Peyer's patch (tissue), 4 donors: ENCODE measurements around the gene USH2A.

Experiments
- POLR2A ChIP-seq, 2 donors: fragments of 450-650 bp; IDR thresholded peaks; one replicate each; pipeline ENCODE4 v1.5.1; 2017; ENCODE audit warnings: antibody characterized with exemption in 2 of 2, mild to moderate bottlenecking in 2 of 2, moderate library complexity in 2 of 2
- TF ChIP-seq, protein P1 (sequence below), 6 experiments: fragments of 450-650 bp in 4 of 6; fragments of 200-600 bp in 2 of 6; sonication (generic) in 1 of 6; IDR thresholded peaks; one replicate each; pipeline ENCODE4 v1.5.1; 2017 to 2019; ENCODE audit warnings: antibody characterized with exemption in 6 of 6, mild to moderate bottlenecking in 3 of 6, moderate library complexity in 1 of 6

DNA sequence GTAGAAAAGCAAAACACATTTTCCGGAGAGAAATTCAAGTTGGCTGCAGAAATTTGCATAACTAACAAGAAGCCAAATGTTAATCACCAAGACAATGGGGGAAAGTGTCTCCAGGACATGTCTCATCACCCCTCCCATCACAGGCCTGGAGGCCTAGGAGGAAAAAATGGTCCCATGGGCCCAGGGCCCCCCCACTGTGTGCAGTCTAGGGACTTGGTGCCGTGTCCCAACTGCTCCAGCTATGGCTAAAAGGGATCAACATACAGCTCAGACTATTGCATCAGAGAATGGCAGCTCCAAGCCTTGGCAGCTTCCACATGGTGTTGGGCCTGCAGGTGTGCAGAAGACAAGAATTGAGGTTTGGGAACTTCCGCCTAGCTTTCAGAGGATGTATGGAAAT is 138.2 kb downstream of the USH2A start:
- TF ChIP-seq, protein P1, sequence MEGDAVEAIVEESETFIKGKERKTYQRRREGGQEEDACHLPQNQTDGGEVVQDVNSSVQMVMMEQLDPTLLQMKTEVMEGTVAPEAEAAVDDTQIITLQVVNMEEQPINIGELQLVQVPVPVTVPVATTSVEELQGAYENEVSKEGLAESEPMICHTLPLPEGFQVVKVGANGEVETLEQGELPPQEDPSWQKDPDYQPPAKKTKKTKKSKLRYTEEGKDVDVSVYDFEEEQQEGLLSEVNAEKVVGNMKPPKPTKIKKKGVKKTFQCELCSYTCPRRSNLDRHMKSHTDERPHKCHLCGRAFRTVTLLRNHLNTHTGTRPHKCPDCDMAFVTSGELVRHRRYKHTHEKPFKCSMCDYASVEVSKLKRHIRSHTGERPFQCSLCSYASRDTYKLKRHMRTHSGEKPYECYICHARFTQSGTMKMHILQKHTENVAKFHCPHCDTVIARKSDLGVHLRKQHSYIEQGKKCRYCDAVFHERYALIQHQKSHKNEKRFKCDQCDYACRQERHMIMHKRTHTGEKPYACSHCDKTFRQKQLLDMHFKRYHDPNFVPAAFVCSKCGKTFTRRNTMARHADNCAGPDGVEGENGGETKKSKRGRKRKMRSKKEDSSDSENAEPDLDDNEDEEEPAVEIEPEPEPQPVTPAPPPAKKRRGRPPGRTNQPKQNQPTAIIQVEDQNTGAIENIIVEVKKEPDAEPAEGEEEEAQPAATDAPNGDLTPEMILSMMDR (IDR thresholded peaks at IDR 0.05) = no peak
- TF ChIP-seq POLR2A (IDR thresholded peaks at IDR 0.05) = no peak
